ENCODE results near the gene PDE4B.
"Not testable (repeated sequence)": the region's sequence is repeated elsewhere in the genome, so short reads cannot be mapped to it uniquely, and the experiment has no call there.

PDE4B gene

GRCh38 chr1:66395202-66396061, 602.7 kb downstream of the PDE4B start:
- TF ChIP-seq POLR2A (IDR thresholded peaks at IDR 0.05; ENCODE audit: low read depth, low read length) (peak; percentile 63; the same call in 1 of the 2 replicates), POLR2AphosphoS5 (IDR thresholded peaks at IDR 0.05; ENCODE audit: low read depth, low read length) (no peak; the same call in 1 of the 2 replicates), TAF1 (IDR thresholded peaks at IDR 0.05; ENCODE audit: low read depth, low read length) (no peak; the same call in 1 of the 2 replicates), POU2F2 (IDR thresholded peaks at IDR 0.05; ENCODE audit: low read depth, low read length) (no peak), SPI1 (IDR thresholded peaks at IDR 0.05; ENCODE audit: low read depth, low read length) (peak; percentile 58), PAX5 (IDR thresholded peaks at IDR 0.05; ENCODE audit: insufficient read depth, low read length, severe bottlenecking) (no peak)
- FAIRE-seq = peak; percentile 41

GRCh38 chr1:66396212-66396890, 603.7 kb downstream of the PDE4B start:
- DNase-seq (ENCODE audit: insufficient read length, low spot score) (no peak), FAIRE-seq (peak; percentile 96)
- TF ChIP-seq SPI1 (IDR thresholded peaks at IDR 0.05; ENCODE audit: low read depth, low read length) = peak; percentile 94
- peak; percentile 18; the same call in 1 of the 2 replicates for TF ChIP-seq POU2F2 (IDR thresholded peaks at IDR 0.05; ENCODE audit: low read depth, low read length)
- TF ChIP-seq TAF1 (IDR thresholded peaks at IDR 0.05; ENCODE audit: low read depth, low read length) = peak; percentile 66; the same call in 1 of the 2 replicates
- no peak for TF ChIP-seq PAX5 (IDR thresholded peaks at IDR 0.05; ENCODE audit: insufficient read depth, low read length, severe bottlenecking)
- TF ChIP-seq POLR2A (IDR thresholded peaks at IDR 0.05; ENCODE audit: low read depth, low read length) = 0 out of 2 replicates have a peak, but pooled peaks have one; percentile 28
- no peak for TF ChIP-seq POLR2AphosphoS5 (IDR thresholded peaks at IDR 0.05; ENCODE audit: low read depth, low read length)

More at GRCh38 chr1:66395202-66396061, 602.7 kb downstream of the PDE4B start:
- no peak for DNase-seq (ENCODE audit: insufficient read length, low spot score)

GRCh38 chr1:66397192-66397591, 604.5 kb downstream of the PDE4B start:
- DNase-seq (ENCODE audit: insufficient read length, low spot score) = no peak
- peak; percentile 99 for TF ChIP-seq SPI1 (IDR thresholded peaks at IDR 0.05; ENCODE audit: low read depth, low read length)
- no peak for TF ChIP-seq TAF1 (IDR thresholded peaks at IDR 0.05; ENCODE audit: low read depth, low read length)
- peak; percentile 76 for FAIRE-seq

DNA sequence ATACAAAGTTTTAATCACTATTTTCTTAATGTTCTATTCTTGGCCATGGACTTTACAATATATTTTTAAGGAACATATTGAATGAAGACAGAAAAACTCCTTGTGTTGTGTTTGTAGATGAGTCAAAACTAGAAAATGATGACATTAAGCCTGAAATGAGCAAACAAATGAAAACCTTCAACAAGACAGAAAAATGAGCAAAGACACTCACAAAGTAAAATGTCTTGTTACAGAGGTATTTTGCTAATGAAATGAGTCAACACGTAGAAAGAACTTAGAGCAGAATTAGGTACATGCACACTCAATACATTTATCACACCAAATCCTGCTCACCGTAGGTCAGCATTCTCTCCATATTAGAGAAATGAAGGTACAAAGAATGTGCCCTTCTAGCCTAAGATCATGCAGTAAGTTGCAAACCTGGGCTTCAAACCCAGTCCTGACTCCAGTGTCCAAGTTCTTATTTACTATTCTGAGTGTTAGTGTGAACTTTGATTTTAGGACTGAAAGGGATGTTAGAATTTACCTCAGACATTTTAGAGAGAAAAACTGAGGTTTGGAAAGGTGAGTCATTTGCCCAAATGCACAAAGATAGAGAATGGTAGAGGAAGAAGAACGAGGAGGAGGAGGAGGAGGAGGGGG, 607.3 kb downstream of the PDE4B start:
- peak; percentile 94 for FAIRE-seq
- no peak for TF ChIP-seq TAF1 (IDR thresholded peaks at IDR 0.05; ENCODE audit: low read depth, low read length)
- peak; percentile 6; the same call in 1 of the 2 replicates for TF ChIP-seq POLR2AphosphoS5 (IDR thresholded peaks at IDR 0.05; ENCODE audit: low read depth, low read length)
- TF ChIP-seq POU2F2 (IDR thresholded peaks at IDR 0.05; ENCODE audit: low read depth, low read length) = peak; percentile 42; the same call in 1 of the 2 replicates

DNA sequence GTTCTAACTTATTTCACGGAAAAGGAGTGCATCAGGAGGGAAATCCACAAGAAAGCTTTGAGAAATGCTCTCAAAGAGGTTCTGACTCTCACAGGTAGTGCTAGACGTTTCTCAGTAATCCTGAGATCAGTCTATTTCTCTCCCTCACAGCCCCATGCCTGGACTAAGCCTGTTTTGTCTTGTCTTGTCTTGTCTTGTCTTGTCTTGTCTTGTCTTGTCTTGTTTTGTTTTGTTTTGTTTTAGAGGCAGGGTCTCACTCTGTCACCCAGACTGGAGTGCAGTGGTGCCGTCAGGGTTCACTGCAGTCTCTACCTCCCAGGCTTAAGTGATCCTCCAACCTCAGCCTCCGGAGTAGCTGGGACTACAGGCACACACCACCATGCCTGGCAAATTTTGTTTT, 608.0 kb downstream of the PDE4B start:
- FAIRE-seq = no peak
- no peak for TF ChIP-seq SPI1 (IDR thresholded peaks at IDR 0.05; ENCODE audit: low read depth, low read length)
- 0 out of 2 replicates have a peak, but pooled peaks have one; percentile 39 for TF ChIP-seq POLR2AphosphoS5 (IDR thresholded peaks at IDR 0.05; ENCODE audit: low read depth, low read length)
- TF ChIP-seq POLR2A (IDR thresholded peaks at IDR 0.05; ENCODE audit: low read depth, low read length) = 0 out of 2 replicates have a peak, but pooled peaks have one; percentile 19

More for the DNA sequence above, 607.3 kb downstream of the PDE4B start:
- no peak for DNase-seq (ENCODE audit: insufficient read length, low spot score)

DNA sequence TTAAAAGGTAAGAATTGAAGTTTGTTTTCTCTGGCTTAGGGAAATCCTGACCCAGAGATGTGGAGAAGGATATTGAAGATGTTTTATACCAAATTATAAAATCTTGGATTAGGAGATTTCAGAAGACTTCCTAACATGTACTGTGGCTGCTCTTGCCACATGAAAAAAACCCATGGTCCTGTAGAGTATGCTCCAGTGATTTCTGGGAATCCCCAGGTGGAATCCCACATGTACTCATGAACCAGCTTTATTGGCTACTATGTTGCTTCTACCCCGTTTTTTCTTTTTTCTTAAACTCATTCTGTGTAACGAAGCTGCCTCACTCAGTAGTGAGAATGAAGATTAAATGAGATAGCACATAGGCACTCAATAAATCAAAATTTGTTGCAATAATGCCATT, 608.5 kb downstream of the PDE4B start:
- DNase-seq (ENCODE audit: insufficient read length, low spot score) (no peak), FAIRE-seq (peak; percentile 70)
- peak; percentile 37 for TF ChIP-seq PAX5 (IDR thresholded peaks at IDR 0.05; ENCODE audit: insufficient read depth, low read length, severe bottlenecking)
- no peak for TF ChIP-seq TAF1 (IDR thresholded peaks at IDR 0.05; ENCODE audit: low read depth, low read length)
- TF ChIP-seq POLR2AphosphoS5 (IDR thresholded peaks at IDR 0.05; ENCODE audit: low read depth, low read length) = no peak
- TF ChIP-seq SPI1 (IDR thresholded peaks at IDR 0.05; ENCODE audit: low read depth, low read length) = no peak

More for the DNA sequence above, 608.0 kb downstream of the PDE4B start:
- DNase-seq (ENCODE audit: insufficient read length, low spot score) = no peak

- TF ChIP-seq POLR2A (IDR thresholded peaks at IDR 0.05; ENCODE audit: low read depth, low read length) (0 out of 2 replicates have a peak, but pooled peaks have one; percentile 10), TAF1 (IDR thresholded peaks at IDR 0.05; ENCODE audit: low read depth, low read length) (no peak)
- peak; percentile 97 for FAIRE-seq
- DNase-seq (ENCODE audit: insufficient read length, low spot score) = no peak
Observed at GRCh38 chr1:66402194-66402593, 609.5 kb downstream of the PDE4B start.

- DNase-seq (ENCODE audit: insufficient read length, low spot score) (no peak), FAIRE-seq (peak; percentile 33)
- TF ChIP-seq POLR2AphosphoS5 (IDR thresholded peaks at IDR 0.05; ENCODE audit: low read depth, low read length) (no peak), TAF1 (IDR thresholded peaks at IDR 0.05; ENCODE audit: low read depth, low read length) (no peak), POU2F2 (IDR thresholded peaks at IDR 0.05; ENCODE audit: low read depth, low read length) (no peak), PAX5 (IDR thresholded peaks at IDR 0.05; ENCODE audit: insufficient read depth, low read length, severe bottlenecking) (no peak), POLR2A (IDR thresholded peaks at IDR 0.05; ENCODE audit: low read depth, low read length) (no peak), SPI1 (IDR thresholded peaks at IDR 0.05; ENCODE audit: low read depth, low read length) (no peak)
Observed at GRCh38 chr1:66403007-66403731, 610.5 kb downstream of the PDE4B start.

DNA sequence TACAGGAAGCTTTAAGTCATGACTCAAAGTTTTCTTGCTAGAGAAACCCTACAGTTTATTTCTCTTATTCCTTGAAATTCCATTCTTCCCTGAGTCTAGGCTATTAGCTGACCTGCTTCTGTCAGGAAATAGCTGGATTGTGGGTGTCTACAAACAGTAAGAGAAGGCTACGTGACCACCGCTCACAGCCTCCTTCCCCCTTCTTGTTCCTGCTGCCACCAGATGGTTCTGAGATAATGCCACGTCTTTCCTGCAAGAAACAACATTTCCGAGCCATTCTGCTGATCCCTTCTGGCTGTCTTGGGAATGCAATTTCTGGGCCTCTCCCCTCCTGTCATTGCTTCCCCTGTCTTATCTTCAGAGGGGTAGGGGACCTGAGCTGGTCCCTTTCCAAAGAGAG, 612.4 kb downstream of the PDE4B start:
- no peak for FAIRE-seq
- TF ChIP-seq POLR2A (IDR thresholded peaks at IDR 0.05; ENCODE audit: low read depth, low read length) = no peak
- TF ChIP-seq PAX5 (IDR thresholded peaks at IDR 0.05; ENCODE audit: insufficient read depth, low read length, severe bottlenecking) = no peak
- no peak for TF ChIP-seq POU2F2 (IDR thresholded peaks at IDR 0.05; ENCODE audit: low read depth, low read length)
- TF ChIP-seq SPI1 (IDR thresholded peaks at IDR 0.05; ENCODE audit: low read depth, low read length) = no peak
- DNase-seq (ENCODE audit: insufficient read length, low spot score) = no peak

- not testable (repeated sequence) for DNase-seq (ENCODE audit: insufficient read length, low spot score); FAIRE-seq
Observed at GRCh38 chr1:66411449-66411848, 618.8 kb downstream of the PDE4B start.
